Muscle of back (tissue), 11 donors: ENCODE measurements around the gene AATK. TPM values are rescaled to one million over a fixed set of nuclear protein-coding genes. Genes with fewer than 3 reads are reported as not detected.

Experiments used
- DNase-seq, 3 donors: peaks; one replicate each; pipeline versions ENCODE4 v3.0.0 to v3.0.0-alpha.2; 2013
- polyA plus RNA-seq, 10 donors: library from polyadenylated mRNA; unstranded; fragments of 120-200 nt; gene quantifications; one replicate each; pipeline ENCODE4 v1.2.1, GENCODE V29; 2013; ENCODE audit not compliant: insufficient read length in 10 of 10

The AATK gene
- polyA plus RNA-seq, 10 donors: 6.9 to 12.0 (median 8.9) TPM

- no peak for DNase-seq
Observed at GRCh38 chr17:81195941-81196495, 30.0 kb upstream of the AATK start.

DNA sequence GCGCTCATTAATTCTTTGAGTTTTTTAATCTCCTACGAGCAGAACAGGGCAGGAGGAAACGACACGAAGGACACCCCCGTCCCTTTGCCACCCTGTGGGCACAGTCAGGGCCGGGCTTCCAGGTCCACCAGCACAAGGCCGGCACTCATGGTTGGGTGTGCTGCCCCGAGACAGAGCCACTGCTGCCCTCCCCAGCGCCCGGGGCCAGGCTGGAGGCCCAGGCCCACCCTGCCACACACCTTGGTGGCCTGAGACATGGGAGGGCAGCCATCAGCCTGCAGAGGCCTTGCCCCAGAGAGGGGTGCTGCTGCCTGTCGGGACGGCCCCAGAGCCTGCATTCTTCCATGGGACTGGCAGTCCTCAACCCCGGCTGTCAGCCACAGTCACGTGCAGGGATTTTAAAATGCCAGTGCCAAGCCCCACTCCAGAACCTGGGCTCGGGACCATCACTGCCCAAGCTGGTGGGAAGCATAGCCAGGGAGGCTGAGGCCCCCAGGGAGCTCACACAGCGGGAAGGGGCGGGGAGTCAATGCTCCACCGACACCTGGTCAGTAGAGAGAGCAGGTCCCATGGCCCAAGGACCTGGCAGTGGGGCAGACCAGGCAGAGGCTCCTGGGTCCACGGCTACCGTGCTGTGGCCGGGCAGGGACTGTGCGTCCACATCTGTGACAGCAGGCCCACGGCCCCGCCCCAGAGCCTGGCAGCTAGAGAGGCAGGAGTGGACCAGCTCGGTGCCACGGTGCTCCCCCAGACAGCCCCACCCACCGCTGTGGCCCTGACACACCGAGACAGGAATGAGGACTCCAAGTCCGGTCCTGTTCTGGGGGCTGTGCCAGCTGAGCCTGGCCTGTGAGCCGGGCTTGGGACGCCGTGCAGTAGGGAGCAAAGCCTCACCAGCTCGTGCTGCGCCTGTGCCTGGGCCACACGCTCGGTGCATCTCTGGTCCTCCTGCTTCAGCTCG is 29.2 kb upstream of the AATK start:
- DNase-seq: no peak

DNA sequence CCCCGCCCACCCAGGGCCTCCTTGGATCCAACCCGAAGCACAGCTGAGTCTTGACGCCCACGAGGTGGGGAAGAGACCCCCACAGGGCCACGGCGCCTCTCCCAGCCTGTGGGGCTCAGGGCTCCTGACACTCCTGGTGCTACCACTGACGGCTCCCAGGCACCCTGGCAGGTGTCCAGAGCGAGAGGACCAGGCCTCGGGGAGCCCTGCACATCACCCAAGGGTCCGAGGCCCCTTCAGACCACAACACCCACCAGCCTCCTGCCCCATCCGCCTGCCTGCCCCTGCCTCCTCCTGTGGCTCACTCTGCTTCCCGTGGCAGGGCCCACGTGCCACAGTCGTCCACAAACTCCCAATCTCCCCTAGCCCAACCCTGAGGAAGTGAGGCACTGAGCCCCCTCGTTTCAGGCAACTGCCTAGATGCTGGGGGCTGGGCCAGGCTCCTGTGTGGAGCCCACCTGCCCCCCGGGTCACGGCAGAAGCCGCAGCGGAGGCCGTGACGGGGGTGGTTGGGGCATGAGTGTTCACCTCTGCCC is 28.3 kb upstream of the AATK start:
- no peak for DNase-seq

DNA sequence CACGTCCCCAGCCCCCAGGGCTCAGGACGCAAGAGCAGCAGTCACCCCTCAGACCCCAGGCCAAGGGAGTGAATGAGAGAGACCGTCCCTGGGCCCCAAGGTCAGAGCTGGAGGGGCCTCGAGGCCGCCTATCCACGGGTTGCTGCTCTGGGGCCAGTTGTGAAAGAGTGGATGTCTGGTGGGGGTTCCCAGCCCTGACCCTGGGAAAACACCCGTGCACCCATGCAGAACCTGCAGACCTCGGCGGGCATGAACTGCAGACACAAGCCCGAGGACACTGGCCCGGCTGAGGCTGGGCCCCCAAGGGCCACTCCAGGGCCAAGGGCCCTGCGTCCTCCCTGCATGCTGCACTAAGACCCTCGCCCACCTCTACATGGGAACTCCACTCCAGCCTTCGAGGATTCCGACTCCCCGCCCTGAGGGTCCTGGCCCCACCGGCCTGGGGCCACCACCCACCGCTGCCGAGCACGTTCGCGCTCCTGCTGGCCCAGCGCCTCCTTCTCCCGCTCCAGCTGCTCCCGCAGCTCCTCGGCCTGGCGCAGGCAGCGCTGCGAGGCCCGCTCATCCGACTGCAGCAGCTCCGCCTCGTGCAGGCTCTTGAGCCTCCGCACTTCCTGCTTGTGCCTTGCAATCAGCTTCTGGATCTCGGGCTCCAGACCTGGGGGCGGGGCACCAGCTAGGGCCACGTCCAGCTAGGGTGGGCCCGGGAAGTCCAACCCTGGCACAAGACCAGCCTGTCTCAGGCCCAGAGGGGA is 27.6 kb upstream of the AATK start:
- DNase-seq: peak in 1 of 3 donors; percentile 68

DNA sequence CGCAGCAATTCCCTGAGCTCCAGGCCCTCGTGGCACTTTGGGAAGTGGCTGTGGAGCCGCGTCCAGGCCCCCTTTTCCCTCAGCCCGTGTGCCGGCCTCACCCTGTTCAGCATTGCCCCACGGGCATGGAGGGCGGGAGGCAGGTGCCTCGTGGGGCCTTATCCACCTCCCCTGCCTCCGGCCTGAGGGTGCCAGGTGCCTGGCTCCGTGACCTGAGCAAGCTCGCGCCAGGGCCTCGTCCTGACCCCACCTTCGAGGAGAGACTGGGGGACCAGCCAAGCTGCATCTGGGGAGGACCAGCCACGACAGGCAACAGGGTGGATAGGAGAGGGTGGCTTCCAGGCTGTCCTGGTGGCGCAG is 27.0 kb upstream of the AATK start:
- no peak for DNase-seq

DNA sequence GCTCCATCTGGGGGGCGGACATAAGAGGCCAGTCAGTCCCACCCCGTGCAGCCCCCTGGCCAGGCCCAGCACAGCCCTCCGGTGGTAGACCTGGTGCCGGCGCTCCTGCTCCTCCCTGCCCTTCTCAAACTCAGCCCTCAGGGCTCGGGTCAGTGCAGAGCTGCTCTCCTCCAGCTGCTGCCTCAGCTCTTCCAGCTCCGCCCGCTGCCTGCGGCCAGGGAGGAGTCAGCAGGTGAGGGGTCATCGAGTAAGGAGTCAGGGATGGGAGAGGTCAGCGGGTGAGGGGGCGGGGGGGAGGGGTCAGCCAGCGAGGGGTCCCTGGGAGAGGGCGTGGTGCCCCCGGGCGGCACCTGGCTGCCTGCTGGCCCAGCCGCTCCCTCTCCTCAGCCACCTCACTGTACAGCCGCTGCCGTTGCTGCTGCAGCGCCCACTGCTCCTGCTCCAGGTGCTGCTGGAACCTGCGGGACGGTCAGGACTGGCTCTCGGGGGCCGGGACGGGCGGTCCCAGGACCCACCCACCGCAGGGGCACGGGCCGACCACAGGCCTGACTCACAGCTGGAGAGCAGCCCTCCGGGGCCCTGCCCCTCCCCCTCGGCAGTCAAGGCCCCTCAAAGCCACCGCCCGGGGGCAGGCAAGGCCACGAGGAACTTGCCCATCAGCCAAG is 26.5 kb upstream of the AATK start:
- no peak for DNase-seq

- no peak for DNase-seq
Observed at GRCh38 chr17:81191646-81192045, 25.6 kb upstream of the AATK start.

- DNase-seq: no peak
Observed at GRCh38 chr17:81191116-81191515, 25.1 kb upstream of the AATK start.

DNA sequence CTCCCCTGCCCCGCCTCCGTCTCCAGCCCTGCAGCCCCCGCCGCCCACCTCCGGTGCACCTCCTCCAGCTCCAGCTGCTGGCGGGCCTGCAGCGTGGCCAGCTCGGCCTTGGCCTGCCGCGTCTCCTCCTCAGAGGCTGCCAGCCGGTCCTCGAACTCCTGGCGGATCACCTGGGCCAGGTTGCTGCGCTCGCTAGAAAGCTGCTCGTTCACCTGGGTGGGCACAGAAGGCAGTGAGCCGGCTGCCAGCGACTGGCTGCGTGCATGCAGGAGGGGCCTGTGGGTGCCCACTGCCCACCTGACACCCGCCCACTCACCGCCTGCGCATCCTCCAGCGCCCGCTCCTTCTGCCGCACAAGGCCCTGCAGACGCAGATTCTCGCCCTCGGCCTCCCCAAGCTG is 24.6 kb upstream of the AATK start:
- no peak for DNase-seq

- peak in 1 of 3 donors; percentile 31 for DNase-seq
Observed at GRCh38 chr17:81189670-81190530, 23.9 kb upstream of the AATK start.

- no peak for DNase-seq
Observed at GRCh38 chr17:81189016-81189415, 23.0 kb upstream of the AATK start.

DNA sequence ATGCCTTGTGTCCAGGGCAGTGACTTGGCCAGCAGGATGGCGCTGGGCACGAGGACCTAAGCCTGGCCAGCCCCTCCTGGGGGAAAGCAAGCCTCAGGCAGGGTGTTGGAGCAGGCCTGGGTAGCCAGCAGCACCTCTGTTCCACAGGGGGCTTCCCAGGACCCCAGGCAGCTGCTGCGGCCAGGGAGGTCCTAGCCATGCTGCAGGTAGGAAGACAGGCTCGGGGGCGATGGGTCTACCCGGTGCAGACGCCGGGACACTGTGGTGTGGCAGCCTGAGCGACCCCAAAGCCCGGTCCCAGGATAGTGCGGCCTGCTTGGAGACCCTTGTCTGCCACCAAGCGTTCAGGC is 22.4 kb upstream of the AATK start:
- DNase-seq: no peak

DNA sequence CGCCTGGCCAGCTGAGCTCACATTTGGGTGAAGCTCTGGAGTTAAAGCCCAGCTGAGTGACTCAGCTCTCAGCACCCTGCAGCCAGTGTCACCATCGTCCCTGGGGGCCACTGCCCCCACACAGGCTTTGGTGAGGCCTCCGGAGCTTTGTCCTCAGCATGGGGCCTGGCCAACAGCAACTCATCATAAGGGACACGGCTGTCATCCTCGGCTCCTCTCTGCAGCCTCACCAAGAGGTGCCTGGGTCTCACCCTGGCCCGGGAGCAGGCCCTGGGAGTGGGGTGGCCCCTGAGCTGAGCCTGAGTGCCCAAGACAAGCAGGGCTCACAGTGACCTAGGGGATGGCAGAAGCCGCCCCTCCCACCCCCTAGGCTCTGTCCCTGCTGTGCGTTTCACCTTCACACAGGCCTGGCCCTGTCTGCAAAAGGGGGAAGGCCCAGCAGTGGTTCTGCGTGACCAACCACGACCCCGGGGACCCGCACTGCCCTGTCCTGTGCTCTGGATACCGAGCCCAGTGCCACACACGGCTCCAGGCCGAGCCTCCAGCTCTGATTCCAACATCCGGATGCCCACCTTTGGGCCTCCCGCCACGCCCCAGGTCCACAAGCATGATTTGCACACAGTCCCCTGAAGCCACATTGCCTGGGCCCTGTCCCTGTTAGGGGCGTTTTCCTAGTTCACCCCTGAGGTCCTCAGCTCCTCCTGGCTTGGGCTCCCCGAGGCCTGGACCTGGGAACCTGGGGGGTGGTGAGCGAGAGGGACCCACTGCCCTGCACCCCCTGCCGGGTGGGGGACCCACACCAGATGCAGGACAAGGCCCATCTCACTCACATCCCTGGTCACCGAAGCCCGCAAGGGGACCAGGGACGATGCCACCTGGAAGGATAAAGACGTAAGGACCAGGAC is 21.8 kb upstream of the AATK start:
- DNase-seq: no peak

- DNase-seq: no peak
Observed at GRCh38 chr17:81187120-81187519, 21.1 kb upstream of the AATK start.

- DNase-seq: no peak
Observed at GRCh38 chr17:81186203-81186602, 20.2 kb upstream of the AATK start.

DNA sequence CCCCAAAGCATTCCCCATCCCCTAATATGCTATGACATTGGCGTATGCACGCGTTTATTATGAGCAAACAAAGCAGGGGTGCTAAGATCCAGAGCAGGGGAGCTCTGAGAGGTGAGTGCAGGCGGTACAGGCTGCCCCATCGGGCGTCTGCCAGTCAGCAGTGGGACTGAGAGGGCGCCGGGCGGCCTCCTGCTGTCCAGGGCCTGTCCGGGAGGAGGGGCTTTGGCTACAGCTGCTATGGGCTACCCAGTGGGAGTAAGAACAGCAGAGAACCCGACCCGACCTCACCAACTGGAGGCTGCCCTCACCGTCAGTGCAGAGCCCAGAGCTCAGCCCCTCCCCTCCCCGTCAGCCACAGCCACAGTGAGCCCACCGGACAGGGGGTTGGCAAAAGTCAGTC is 18.5 kb upstream of the AATK start:
- peak in 2 of 3 donors; percentile 44 to 60 for DNase-seq

- DNase-seq: no peak
Observed at GRCh38 chr17:81183807-81184206, 17.8 kb upstream of the AATK start.

- DNase-seq: no peak
Observed at GRCh38 chr17:81183316-81183715, 17.3 kb upstream of the AATK start.

GRCh38 chr17:81182596-81182995 is 16.6 kb upstream of the AATK start:
- no peak for DNase-seq

DNA sequence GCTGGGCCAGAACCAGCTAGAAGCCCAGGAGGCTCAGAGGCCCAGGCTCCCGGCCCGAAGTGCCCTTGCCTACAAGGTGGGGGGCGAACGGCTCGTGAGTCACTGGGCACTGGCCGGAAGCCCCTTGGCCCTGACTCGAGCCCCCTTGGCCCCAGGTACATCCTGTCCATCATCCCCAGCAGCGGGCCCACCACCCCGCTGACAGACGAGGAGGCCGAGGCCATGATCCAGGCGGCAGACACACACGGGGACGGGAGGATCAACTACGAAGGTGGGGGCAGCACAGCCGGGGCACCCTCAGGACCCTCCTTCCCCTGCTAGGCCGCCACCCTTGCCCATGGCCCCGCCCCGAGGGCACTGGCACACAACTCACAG is 15.8 kb upstream of the AATK start:
- DNase-seq: no peak
